Measurements from ENCODE around the gene MVB12B.

MVB12B gene

DNA sequence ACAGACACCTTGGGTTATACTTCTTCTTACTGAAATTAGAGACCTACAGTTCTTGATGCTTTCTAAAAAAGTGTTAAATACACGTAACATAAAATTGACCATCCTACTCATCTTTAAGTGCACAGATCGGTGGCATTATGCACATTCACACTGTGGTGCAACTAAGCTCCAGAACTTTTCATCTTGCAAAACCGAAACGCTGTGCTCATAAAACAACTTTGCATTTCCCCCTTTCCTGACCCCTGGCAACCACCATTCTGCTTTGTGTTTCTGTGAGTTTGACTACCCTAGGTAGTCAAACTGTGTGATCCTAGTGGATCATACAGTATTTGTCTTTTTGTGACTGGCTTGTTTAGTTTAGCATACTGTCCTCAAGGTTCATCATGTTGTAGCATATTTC is 3.9 kb downstream of the MVB12B start:
- DNase-seq (ENCODE audit: low read depth in 2 of 2) = no peak

DNA sequence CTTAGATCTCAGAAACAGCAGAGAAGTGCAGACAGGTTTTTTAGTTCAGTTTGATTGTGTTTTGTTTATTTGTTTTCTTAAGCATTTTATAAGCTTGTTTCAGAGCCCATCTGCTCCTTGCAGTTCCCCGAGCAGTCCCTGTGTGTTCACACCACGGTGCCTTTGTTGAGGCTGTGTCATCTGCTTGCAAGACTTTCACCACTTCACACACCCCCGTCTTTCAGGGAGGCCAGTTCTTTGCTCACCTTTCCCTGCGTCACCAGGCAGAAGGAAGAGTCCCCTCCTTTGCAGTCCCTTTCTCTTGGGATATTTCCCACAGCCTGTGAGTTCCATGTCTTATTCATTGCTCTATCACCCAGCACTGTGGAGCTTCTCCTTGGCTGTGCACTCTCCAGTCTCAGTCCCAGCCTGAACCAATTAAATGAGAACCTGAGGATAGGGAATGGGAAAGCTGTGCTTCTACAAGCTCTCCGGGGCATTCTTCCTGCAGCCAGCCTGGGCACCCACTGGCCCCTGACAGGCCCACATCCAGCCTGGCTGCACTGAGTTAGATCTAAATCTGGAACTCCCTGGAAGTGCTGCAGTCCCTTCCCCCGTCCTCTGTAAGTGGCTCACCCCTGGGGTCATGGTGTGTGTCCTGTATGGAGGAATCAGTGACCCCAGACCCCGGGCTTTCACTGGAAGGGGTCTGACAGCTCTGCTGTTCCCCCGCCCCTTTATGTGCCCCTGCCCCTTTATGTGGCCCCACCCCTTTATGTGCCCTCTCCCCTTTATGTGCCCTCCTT is 5.5 kb downstream of the MVB12B start:
- DNase-seq (ENCODE audit: low read depth in 2 of 2) = no peak

DNA sequence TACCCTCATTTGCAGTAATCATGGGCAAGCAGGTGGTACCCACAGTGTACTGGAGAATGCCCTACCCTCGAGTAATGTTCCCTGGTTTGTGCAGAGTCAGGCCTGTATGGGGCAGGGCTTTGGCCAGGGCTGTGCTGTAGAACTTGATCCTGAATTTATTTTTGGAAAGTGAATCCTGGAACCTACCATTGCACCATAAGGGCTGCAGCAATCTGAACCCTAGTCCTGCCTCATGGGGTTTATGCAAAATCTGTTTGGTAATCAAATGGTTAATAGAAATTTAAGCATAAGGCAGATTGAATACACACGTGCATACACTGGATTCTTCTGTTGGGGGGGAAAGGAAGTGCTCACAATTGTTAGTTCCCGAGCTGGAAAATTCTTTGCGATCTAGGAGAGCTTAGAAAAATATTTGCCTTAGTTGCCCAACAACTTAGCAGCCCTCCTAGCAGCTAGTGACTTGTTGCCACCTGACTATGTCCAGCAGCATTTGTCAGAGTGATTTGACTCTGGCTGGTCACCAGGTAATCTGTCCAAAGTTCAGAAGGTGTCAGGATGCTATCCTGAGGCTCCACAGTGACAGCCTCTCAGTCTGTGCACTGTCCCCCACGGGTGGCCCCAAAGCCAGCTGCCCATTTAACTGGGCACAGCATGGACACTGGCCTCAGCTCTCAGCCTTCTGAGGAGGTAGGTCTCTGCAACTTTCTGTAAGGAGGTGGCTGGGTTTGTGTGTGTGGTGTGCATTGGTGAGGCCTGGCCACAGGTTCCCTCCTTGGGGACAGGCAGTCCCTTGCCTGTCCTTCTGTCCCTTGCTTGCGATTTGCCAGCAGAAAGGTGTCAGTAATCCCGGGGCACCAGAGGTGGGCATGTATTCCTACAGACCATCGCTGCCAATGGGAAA is 8.3 kb downstream of the MVB12B start:
- DNase-seq (ENCODE audit: low read depth in 2 of 2) = no peak

DNA sequence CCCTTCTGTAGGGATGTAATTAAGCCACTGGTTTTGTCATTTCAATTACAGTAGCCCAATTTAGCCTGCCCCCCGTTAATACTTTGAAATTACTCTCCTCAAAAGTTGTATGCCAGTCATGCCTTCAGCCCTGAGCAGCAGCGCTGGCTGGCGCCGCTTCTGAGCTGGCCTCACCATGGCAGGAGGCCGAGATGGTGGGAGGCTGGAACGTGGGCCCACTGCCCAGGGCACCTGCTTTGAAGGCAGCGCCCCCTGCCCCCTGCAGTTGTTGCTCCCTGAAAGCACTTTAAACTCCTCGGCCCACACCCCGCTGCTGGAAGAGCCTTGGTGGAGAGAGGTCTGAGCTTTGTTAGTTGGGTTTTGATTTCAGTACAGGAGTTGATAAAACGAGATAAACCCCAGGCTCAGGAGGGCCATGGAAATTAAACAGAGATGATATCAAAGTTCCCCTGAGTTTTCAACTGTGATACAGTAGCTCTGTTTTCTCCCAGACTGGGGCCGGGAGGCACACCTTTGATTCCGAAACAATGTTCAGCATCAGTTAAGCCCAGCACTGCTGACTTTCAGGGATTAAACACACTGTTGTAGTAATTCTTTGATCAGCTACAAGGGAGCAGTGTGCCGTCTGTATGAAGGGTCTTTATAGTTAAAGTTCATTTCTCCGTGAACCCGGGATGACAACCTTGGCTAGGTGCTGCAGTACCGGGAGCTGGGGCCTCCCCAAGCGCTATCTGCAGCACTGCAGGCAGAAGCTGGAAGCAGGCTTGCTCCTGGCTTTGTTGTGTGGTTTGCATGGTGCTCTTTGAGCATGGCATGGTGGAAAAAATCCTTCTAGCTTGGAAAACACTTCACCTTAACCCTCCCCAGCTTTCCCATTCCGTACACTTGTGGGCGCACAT is 9.5 kb downstream of the MVB12B start:
- no peak for DNase-seq (ENCODE audit: low read depth in 2 of 2)

DNA sequence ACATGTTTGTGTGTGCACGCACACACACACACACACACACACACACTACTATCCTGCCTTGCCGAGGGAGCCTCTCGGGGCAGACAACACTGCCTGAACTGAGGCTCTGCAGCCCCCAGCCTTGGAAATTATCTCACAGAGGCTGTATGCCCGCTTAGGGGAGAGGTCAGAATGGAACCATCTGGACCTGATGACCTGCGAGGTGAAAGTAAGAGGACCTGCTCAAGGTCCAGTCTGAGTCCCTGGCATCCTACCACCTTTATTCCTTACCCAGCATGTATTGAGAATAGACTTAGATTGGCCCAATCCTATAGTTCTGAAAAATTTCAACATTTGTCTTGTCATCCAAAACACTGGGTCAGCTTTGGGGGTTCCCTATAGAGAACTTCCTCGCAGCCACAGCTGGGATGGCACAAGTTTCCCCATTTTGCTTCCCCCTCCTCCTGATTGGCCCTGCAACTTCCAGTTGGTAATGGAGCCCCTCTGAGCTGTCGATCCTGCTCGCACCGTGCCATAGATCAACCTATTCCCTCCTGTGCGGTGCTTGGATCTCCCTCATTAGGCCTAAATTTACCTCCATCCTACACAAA is 10.2 kb downstream of the MVB12B start:
- DNase-seq (ENCODE audit: low read depth in 2 of 2) = no peak

DNA sequence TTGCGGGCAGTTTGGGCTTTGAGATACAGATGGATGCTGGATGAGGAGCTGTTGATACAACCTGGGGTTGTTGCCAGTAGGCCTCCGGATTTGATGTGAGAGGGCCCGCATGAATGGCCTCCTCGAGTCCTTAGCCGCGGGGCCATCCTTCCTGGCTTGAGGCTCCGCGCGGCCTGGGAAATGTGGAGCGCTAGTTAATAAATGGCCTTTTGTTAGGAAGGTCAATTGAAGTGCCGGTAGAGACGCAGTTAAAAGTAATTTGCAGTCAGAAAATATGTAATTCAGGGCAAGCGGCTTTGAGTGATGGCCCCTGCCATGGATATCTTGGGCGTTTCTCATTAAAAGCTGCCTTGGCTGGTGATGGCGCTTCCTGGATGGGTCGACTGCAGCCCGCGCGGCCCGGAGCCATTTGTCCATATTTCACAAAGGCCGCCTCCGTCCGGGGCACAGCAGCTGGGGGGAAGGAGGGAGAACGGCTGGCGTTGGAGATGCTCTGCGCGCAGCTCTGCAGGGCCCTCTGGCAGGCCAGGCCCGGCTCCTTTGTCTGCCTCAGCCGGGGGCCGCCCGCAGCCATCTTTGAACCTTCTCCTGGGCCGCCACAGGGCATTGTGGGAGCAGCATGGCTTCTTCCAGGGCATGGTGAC is 11.2 kb downstream of the MVB12B start:
- DNase-seq (ENCODE audit: low read depth in 2 of 2) = no peak

DNA sequence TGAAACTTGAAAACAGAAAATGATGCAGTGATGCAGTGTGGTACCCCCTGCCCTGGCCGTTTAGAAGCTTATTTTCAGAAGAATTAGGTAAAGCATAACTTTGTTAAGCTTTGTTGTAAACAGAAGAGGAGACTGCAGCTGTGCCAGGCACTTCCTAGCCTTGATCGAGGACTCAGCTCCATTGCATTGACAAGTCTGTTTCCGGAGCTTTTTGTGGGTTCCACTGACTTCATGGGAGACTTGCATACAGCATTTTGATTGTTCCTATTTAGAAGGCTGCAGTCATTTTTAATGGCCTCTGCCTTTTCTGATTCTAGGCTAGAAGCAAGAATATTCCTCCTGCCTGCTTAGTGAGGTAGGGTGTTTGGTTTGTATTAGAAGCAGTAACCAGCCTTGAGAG is 12.3 kb downstream of the MVB12B start:
- DNase-seq (ENCODE audit: low read depth in 2 of 2) = no peak

DNA sequence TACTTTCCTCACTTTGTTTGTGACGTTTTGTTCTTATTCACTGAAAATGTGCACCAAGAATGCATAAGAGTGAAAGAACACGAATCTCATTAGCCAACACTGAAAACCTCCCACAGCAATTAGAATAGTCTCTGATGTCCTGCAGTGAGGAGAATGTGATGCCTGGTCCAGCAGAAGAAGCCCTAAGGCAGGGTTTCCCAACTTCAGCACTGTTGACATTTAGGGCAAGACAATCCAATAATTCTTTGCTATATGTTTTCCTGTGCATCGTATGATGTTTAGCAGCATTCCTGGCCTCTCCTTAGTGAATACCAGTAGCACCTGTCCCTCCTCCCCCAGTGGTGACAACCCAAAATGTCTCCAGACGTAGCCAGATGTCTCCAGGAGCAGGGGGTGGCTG is 14.8 kb downstream of the MVB12B start:
- no peak for DNase-seq (ENCODE audit: low read depth in 2 of 2)

DNA sequence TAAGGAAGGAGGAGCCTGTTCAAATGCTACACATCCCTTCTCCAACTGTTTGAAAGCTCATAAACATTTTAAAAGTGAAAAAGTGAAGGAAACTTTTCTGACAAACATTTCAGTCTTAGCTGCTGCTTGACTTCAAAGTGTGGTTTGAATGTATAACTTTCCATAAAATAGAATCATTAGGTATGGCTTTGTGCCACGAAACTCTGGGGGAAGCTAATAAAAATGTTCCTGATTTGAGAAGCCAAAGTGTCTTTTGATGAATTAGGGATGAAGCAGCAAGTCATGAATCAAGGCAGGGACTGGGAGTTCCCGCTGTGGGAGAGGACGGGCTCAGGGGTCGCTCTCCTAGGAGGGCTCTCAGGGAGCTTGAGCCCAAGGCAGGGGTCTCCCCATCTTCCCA is 15.3 kb downstream of the MVB12B start:
- no peak for DNase-seq (ENCODE audit: low read depth in 2 of 2)

DNA sequence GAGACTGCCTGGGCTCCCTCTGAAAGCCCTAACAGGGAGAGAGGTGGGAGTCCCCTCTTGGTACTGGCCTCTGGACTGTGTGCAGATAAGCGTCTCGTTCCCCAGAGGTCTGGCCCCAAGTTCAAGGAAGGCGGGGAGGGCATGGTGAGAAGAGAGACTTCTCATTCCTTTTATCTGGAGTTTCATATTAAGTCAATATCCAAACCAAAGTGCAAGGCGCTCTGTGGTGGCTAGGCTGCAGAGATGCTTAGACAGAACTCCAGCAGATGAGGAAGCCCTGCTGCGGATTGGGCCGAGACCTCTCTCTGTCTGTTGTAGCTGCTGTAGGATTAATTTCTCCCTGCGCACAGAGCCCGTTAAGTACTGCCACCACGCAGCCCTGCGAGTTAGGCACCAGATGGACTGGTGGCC is 16.0 kb downstream of the MVB12B start:
- no peak for DNase-seq (ENCODE audit: low read depth in 2 of 2)

DNA sequence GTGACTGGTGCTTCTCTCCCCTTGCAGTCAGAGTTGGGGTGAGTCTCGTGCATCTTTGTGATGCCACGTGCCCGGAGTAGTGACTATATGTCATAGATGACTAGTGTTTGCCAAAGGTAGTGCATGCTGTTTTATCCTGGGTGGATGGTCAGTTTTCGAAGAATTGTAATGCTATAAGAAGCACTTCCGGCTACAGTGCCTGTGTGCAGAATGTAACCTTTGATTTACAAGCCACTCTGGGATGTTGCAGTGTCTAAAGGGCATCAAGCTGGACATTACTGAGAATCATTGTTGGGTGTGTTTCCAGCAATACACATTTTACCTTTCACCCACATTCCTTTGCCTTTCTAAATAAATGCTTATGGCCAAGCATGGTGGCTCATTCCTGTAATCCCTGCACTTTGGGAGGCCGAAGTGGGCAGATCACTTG is 16.7 kb downstream of the MVB12B start:
- DNase-seq (ENCODE audit: low read depth in 2 of 2) = no peak

DNA sequence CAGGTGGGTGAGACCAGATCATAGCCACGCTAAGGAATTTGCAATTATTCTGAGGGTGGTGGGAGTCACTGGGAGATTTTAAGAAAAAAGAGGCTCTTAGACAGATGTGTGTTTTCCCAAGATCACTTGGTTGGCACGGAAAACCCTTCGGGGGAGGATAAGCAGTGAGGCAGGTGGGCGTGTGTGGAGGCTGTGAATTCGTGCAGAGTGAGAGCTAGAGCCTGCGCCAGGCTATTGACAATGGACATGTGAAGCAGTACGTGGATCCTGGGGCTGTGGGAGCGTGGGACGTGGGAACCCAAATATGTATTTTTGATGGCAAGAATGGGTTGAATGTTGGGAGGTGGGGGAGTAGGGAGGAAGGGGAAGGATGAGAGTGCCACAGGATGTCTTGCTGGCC is 19.4 kb downstream of the MVB12B start:
- DNase-seq (ENCODE audit: low read depth in 2 of 2) = no peak

DNA sequence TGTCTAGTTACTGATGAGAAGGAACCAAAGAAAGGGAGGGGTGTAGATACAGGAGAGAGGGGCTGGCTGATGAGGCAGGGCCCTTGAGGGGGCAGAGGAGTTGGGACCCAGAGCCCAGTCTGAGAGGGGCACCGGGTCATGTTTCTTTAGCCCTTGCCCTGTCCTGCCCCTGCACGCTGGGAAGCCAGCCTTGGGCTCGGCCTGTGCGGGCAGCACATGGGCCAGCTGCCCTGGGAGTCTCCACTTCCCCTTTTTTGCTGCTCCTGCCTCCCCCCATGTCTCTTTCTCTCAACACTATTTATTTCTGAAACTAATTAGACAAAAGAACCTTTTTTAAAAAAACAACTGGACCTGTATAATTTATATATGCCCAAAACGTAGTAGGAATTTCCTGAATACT is 20.5 kb downstream of the MVB12B start:
- DNase-seq (ENCODE audit: low read depth in 2 of 2) = no peak

DNA sequence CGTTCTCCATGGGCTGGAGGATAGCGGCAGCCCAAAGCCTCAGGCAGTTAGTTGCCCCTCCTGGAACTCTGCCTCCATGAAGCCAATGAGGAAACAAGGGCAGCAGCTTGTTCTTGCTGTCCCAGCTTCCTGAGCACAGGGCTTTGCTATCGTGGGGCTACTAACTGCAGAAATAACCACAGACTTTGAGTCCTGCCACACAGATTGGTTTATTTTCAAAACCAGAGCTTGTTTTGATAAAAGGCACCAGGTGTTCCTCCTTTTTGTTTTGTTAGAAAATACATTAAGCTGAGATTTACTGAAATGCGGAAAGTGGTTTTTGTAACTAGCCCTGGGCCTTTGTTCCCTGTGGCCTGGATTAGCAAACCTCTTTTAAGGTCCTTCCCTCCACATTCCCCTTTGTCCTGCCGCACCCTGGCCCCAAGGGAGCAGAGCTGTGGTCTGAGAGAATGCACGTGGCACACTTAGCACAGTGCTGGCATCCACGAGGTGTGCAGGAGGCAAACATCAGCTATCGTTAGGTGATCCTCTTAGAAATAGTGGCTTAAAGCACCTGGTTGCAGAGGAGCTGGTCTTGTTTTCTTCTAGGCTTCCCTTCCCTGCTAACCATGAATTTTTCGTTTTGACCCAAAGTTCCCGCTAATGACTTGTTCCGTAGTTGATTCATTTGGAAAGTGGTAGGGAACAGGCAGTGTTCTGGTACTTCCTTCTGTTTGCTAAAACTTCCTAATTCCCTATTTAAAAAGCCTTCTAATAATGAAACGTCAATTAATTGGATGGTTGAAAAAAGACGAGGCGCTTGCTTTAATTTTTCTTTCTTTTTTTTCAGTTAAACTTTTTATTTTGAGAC is 21.5 kb downstream of the MVB12B start:
- DNase-seq (ENCODE audit: low read depth in 2 of 2) = no peak

DNA sequence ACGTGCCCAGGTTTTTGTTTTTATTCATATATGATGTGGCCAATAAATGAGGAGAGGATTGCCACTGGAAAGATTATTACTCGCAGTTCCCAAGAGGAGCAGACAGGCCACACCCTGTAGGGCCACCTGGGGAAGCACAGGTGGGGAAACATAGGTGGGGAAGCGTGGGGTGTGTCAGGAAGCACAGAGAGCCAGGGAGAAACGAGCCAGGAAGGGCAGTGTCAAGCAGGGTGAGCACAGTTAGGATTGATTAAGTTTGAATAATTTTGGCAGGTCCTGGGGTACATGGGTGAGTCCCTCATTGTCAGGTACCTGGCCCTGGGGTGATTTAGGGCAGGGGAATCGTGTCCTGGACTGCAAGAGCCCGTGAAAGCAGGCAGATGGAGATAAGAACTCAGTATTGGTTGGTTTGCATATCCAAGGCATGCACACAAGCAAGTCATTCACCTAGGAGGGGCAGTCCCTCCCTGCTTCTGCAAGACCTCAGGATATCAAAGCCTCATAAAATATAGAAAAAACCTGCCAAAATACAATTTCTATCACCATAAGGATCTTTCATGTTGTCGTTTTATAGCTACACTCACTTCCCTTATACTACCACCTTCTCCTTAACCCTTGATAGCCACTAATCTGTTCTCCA is 22.4 kb downstream of the MVB12B start:
- DNase-seq (ENCODE audit: low read depth in 2 of 2) = no peak

DNA sequence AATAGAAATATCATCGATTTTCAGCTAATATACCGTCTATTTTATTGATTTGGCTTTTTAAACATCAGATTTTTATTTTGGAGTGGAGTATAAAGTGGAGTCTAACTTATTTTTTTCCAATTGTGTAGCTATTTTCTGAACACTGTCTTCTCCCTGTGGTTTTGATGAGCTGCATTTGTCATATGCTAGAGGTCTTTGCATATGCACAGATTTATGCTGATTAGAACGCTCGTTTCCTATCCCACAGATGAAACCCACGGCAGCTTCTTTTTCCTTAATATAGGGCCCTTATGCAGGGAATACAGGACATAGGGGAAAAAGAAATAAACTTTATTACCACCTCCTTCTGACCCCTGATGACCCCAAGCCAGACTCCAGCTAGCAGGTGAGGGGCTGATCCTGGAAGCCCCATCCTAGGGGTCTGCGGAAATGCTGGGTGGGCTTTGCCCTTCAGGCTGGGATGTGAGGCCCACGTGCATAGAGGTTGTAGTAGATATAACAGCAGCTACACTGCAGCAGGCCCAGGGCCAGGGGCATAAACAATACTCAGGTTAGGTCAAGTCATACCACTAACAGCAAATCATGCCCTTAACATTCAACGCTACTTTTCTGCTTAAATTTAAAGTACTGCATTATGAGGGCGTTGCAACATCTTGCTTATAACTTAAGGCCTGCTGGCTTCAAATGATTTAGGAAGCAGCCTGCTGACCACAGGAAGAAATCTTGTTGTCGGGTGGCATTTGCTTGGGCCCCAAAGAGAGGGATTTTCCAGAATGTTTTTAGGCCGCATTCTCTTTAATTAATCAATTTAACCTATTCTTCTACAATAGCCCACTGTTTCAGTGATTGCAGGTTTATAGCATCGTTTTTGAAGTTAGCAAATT is 28.5 kb downstream of the MVB12B start:
- no peak for DNase-seq (ENCODE audit: low read depth in 2 of 2)

DNA sequence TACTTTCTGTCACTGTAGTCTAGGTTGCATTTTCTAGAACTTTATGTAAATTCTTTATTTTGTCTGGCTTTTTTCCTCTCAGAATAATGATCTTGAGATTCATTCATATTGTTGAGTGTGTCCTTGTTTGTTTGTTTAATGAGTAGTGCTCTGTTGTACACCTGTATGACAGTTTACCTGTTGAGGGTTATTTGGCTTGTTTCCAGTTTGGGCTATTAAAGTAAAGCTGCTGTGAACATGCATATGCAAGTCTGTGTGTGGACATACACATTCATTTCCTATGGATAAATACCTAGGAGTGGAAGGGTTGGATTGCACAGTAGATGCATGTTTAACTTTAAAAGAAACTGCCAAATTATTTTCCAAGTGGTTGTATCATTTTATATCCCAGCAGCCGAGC is 30.4 kb downstream of the MVB12B start:
- no peak for DNase-seq (ENCODE audit: low read depth in 2 of 2)

DNA sequence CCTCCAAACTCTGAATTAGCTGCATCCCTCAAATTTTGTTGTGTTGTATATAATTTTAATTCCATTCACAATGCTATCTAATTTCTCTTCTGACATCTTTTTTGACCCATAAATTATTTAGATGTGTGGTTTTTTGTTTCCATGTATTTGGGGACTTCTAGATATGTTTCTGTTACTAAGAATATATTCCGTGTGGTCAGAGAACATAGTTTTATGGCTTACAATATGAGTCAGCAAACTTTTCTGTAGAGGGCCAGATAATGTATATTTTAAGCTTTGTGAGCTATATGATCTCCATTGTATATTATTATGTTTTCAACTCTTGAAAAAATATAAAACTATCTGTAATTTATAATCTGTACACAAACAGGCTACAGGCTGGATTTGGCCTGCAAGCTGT is 33.4 kb downstream of the MVB12B start:
- no peak for DNase-seq (ENCODE audit: low read depth in 2 of 2)

DNA sequence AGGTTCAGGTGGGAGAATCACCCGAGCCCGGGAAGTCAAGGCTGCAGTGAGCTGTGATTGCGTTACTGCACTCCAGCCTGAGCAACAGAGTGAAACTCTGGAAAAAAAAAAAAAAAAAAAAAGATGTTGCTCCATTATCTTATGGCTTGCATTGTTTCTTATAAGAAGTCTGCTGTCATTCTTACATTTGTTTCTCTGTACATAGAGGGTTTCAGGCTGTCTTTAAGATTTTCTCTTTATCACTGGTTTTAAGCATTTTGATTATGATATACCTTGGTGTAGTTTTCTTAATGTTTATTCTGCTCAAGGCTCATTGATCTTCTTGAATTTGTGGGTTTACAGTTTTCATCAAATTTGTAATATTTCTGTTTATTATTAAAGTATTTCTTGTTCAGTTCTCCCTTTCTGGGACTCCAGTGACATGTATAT is 35.2 kb downstream of the MVB12B start:
- no peak for DNase-seq (ENCODE audit: low read depth in 2 of 2)
